ENCODE measurements around the gene RCBTB1.
"Not testable (repeated sequence)": the region's sequence is repeated elsewhere in the genome, so short reads cannot be mapped to it uniquely, and the experiment has no call there.

Gene RCBTB1

DNA sequence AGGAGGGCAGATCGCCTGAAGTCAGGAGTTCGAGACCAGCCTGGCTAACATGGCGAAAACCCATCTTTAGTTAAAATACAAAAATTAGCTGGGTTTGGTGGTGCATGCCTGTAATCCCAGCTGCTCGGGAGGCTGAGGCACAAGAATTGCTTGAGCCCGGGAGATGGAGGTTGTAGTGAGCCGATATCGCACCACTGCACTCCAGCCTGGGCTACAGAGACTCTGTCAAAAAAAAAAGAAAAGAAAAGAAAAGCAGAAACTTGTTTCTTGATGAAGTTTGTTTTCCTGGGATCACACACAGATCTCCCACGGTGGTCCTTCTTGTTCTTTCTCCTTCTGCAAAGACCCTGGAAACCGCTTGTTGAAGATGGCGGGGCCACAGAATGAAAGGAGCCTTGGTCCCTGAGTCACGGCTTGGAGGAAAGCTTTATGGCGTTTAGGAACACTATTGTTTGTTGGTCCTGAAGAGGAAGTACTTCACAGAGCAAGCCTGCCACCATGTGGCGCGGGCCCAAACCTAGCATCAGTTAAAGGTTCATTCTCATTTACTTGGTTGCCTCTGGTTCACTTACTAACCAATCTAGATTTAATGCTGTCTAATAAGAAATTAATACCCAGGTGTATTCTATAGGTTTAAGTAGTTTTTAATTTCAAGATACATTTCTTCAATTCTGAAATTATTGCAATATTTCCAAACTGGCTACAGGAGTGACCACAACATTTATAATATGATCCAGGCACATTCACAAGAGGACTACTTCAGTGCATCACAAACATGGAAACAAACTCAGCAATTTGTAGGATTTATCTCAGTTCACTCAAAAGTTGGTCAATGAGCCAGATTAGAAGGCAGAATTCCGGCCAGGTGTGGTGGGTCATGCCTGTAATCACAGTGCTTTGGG, 21.6 kb upstream of the RCBTB1 start:
- in situ Hi-C loops (cut with MboI; ENCODE audit: low sequenced_read_pairs) = no loop called here

DNA sequence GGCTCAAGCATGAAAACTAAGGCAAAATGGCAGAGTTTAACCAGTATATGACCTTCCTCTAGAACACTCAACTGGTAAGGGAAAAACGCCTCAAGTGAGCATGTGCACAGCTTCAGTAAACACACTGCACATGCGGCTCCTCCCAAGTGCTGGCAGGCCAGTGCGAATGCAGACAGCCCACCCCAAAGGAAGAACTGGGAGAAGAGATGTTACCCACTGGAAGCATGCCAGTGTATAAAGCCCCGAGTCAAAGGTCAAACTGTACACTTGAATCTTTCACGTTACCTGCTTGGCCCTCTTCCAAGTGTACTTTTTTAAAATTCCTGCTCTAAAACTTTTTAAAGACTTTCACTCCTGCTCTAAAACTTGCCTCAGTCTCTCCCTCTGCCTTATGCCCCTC, 19.2 kb upstream of the RCBTB1 start:
- in situ Hi-C loops (cut with MboI; ENCODE audit: low sequenced_read_pairs) = no loop called here

DNA sequence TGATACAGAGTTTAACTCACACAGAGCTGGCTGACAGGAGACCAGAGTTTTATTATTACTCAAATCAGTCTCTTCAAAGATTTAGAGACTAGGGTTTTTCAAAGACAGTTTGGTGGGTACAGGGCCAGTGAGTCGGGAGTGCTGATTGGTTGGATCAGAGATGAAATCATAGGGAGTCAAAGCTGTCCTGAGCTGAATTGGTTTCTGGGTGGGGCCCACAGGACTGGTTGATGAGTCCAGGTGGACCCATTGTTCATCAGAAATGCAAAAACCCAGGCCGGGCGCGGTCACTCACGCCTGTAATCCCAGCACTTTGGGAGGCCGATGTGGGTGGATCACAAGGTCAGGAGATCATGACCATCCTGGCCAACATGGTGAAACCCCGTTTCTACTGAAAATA, 17.3 kb upstream of the RCBTB1 start:
- in situ Hi-C loops (cut with MboI; ENCODE audit: low sequenced_read_pairs) = not testable (repeated sequence)

DNA sequence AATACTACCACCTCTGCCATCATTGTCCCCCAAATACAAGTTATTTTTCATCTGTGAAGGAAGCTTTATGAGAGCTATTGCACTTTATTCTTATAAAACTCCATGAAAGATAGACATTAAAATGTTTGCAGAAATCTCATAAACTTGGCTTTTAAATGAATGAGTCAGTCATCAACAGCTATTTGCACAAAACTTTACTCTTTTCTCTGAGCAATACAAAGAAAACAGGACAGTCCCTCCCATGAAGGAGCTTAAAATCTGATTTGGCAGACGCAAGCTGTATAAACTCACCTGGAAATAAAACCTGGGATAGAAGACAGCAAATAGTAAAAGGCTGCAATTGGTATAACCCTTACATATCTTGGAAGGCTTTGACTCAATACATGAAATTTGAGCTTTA, 16.6 kb upstream of the RCBTB1 start:
- in situ Hi-C loops (cut with MboI; ENCODE audit: low sequenced_read_pairs) = no loop called here

DNA sequence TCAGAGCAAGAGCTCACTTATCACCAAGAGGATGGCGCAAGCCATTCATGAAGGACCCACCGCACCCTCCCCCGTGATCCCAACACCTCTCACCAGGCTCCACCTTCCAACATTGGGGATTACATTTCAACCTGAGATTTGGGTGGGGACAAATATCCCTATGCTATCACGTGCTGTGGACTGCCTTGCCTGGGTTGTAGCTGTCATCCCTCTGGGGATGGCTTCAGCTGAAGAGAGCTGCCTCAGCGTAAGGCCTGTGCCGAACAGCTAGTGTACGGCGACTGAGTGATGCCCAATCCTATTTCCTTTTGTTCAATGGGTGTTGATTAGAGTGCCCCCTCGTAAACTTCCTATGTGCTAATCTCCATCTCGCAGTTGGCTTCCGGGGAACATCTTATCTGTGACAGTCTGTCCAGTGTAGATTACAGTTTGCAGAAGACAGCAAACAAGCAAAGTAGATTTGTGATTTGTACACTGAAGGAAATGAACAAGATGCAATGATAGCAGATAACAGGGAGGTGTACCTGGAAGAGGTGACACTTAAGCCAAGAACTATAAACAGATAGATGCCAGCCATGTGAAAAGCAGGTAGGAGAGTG, 11.8 kb upstream of the RCBTB1 start:
- in situ Hi-C loops (cut with MboI; ENCODE audit: low sequenced_read_pairs) = no loop called here

DNA sequence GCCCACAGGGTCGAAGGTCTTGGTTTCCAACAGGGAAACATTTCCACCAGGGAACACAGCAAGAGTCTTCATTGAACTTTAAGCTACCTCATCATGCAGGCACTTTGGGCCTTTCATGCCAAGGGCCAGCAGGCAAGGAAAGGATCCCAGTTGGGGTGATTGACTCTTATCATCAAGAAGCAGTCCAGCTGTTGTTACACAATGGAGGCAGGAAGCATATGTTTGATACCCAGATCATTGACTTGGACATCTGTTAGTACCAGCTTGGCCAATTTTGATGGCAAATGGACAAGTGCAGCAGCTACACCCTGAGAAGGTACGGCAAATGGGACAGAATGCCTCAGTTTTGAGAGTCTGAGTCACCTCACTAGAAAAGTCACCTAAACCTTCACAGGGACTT, 10.9 kb upstream of the RCBTB1 start:
- in situ Hi-C loops (cut with MboI; ENCODE audit: low sequenced_read_pairs) = no loop called here

DNA sequence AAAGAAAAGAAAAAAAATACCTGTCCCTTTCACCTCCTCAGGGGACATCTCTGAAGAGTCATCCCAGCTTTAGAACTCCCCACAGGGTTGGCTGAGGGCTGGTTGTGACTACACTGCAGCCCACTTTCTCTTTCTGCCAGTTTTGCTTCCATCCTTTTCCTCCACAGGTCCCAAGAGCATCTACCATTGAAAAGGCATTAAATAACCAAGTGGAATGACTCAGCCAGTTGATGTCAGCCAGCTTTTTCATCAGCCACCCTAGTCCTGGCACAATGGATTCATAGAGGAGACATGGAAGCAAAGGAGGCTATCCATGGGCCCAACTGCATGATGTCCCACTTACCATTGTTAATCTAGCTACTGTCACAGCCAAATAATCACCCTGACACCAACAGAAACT, 9.2 kb upstream of the RCBTB1 start:
- in situ Hi-C loops (cut with MboI; ENCODE audit: low sequenced_read_pairs) = no loop called here

DNA sequence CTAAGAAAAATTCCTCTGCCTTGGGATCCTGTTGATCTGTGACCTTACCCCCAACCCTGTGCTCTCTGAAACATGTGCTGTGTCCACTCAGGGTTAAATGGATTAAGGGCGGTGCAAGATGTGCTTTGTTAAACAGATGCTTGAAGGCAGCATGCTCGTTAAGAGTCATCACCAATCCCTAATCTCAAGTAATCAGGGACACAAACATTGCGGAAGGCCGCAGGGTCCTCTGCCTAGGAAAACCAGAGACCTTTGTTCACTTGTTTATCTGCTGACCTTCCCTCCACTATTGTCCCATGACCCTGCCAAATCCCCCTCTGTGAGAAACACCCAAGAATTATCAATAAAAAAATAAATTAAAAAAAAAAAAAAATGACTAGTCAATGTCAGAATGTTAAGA, 8.5 kb upstream of the RCBTB1 start:
- in situ Hi-C loops (cut with MboI; ENCODE audit: low sequenced_read_pairs) = not testable (repeated sequence)

DNA sequence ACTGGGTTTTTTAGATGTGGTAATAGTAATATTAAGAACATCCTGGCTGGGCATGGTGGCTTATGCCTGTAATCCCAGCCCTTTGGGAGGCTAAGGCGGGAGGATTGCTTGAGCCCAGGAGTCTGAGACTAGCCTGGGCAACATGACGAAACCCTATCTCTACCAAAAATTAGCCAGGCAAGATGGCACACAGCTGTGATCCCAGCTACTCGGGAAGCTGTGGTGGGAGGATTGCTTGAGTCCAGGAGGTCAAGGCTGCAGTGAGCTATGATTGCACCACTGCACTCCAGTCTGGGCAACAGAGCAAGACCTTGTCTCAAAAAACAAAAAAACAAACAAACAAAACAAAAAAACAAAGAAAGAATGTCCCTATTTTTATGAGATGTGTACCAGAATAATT, 5.4 kb upstream of the RCBTB1 start:
- in situ Hi-C loops (cut with MboI; ENCODE audit: low sequenced_read_pairs) = not testable (repeated sequence)

DNA sequence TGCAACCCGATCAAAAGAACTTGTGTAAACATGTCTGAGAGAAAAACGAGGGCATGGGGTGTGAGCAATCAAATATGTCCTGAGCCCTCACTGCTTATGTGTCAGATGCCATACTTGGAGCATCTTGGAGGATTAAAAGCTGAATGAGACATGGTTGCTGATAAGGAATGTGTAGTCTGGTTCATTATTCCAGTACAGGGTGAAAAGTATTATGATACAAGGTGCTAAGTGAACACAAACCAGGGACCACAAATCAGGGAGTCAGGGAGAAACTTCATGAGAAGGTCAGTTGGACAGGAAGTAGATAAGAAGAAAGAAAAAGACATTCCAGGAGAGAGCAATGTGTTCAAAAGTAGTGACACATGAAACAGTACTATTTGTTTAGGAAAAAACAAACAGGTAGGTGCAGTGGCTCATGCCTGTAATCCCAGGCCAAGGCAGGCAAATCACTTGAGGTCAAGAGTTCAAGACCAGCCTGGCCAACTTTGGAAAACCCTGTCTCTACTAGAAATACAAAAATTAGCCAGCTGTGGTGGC, 2.0 kb upstream of the RCBTB1 start:
- in situ Hi-C loops (cut with MboI; ENCODE audit: low sequenced_read_pairs) = no loop called here

DNA sequence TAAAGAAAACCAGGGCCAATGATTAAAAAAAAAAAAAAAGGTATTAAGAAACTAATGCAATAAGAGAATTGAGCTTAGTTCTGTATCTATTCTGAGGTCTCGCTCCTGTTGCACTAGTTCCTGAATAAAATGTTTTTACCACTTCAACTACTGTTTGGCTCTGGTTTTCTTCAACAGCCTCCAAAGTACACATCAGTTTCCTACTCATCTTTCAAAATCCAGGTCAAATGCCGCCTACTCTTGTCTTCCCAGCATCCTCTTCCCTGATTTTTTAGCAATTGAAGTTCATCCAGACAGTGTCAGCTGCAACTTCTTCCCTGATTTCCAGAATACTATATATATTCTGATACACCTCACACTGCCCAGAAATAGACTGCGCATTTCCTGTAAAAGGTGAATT, 1.4 kb upstream of the RCBTB1 start:
- in situ Hi-C loops (cut with MboI; ENCODE audit: low sequenced_read_pairs) = no loop called here

DNA sequence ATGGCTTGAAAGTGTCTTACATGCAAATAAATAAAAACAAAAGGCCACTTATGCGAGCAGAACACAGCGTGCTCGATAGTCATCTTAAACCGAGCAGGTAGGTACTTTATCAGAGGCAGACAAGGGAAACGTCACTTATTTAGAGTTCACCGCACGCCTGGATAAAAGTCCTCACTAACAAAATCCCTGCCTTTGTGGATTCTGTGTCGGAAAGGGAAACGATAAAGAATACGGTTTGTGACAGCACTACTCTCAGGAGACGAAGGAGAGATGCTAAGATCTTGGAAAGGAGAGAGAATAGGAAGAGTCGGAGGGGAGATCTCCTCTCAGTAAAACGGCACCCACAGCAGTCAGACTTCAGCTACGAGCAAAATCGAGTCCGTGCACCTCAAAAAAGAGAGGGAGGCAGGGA, 581 bp downstream of the RCBTB1 start:
- in situ Hi-C loops (cut with MboI; ENCODE audit: low sequenced_read_pairs) = no loop called here

DNA sequence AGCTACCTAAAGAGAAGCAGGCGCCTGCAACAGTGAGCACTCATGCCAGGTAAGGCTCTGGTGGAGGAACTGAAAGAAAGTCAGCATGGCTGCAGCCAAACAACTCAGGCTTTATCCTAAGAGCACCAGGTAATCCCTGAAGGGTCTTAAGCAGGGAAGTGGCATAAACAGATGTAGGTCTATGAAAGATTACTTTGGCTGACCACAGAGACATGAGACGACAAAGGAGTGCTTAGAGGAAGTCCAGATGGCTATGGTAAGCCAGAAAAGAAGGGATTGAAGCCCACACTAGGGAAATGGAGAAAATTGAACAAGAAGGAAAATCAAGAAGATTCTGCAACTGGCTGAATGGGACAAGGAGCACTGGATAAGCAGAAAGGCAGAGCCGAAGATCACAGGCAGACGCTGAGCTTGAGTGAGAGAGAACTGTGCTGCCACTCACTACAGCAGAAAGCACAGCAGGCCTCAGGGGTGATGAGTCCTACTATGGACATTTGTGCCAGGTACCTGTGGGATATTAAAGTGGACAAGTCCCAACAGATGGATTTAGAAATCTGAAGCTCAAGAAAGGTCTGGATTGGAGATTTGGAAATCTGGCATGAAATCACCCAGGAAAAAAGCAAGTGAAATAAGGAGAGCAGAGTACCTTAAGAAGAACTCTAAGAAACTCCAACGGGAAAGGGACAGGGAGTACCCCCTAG, 4.2 kb downstream of the RCBTB1 start:
- in situ Hi-C loops (cut with MboI; ENCODE audit: low sequenced_read_pairs) = no loop called here

DNA sequence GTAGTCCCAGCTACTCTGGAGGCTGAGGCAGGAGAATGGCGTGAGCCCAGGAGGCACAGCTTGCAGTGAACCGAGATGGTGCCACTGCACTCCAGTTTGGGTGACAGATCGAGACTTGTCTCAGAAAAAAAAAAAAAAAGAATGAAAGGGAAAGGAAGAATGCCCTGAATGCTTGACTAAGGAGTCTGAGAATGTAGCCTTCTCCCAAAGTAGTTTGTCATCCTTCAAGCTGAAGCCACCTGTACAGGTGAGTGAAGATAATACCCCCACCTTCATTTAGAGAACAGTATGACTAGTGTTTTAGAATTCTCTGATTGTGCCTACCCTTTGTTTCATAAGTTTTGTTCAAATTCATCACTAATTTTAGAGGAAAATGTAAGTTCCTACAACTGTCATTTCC, 5.9 kb downstream of the RCBTB1 start:
- in situ Hi-C loops (cut with MboI; ENCODE audit: low sequenced_read_pairs) = no loop called here

DNA sequence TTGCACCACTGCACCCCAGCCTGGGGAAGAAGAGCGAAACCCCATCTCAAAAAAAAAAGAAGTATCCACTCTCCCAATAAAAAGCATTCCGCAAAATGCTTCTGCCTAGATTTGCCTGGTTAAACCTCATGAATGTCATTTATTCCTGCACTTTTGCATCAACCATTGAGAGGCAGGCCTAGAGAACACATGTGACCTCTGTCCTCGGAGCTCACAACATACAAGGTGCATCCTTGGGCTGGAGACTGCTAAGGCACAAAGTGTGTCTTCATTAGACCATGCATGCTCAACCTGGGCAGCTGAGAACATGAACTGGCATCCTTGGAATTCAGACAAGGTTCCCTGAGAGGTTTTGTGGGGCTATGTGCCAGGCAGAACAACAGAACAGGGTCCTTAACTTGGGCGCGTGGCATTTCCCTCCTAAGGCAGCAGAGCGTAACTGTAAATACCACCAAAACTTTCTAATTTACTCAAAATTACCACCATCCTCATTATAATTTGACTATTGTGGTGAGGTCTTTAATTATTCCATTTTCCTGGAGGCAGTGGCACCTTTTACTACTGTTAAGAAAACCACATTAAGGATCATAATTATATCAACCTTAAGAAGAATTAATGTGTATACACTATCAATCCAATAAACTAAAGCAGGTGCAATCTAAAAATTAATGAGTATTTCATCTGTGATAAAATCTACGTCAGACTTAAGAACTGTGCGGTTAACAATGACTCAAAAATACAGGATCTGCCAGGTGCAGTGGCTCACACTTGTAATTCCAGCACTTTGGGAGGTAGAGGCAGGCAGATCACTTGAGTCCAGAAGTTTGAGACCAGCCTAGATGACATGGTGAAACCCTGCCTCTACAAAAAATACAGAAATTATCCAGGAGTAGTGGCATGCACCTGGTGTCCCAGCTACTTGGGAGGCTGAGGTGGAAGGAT, 13.8 kb downstream of the RCBTB1 start:
- in situ Hi-C loops (cut with MboI; ENCODE audit: low sequenced_read_pairs) = no loop called here

DNA sequence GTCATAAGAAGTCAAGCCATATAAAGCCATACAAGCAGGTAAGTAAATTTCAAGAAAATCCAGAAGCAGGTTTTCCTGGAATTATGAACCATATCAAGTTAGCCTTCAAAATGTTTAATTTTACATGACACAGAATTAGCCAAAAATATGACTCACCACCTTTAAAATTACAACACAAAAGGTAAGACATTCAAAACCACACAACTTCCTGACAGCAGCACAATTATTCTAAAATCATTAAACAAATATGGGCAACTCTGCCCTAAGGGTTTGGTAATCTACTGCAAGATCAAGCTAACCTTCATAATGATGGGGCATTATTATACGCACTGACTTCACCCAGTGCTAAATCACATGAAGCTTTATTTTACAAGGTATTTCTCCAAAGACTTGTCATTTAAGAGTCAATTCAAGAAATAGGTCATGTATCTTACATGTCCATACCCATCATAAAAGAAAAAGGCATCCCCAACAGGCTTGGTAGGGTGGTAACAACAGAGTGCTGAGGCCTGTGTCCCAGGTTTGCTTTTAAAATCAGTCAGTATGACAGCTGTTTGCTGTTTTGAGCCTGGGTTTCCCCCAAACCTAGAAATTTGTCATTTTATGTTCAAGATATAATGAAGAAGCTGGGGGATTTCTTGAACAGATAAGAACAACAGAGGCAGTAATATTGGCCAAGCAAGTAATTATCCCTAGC, 15.2 kb downstream of the RCBTB1 start:
- in situ Hi-C loops (cut with MboI; ENCODE audit: low sequenced_read_pairs) = no loop called here

DNA sequence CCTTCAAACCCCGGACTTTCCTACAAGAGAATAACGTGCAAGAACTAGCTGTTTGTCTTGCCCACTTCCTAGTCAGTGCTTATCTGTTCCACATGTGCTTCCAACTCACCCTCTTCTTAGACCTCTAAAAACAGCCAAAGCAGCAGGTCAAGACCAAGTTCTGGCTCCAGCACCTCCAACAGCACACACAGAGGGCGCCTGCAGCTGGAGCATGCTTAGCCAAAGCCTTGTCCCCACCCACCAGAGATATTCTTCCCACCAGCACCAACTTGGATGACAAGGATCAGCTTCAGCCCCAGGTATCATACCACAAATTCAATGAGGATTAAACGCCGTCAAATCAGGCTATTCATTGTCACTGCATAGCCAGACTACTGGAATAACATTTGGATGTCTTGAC, 17.9 kb downstream of the RCBTB1 start:
- in situ Hi-C loops (cut with MboI; ENCODE audit: low sequenced_read_pairs) = no loop called here

DNA sequence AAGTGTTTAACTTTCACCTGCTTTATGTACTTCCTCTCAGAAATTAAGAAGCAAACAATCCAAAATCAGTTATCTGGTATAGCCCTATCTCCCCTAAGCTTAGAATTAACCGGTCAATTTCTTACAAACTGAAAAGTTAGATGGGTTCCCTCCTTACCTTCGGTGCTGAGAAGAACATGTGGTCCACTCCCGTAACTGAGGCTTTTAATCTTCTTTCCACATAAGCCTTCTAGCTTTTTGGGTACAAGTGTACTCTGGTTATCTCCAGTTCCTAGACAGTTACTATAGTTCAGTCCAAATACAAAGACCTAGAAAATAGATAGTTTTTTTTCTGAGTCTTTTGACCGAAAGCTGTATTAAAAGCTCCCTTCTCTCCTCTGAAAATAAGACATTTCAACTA, 18.9 kb downstream of the RCBTB1 start:
- in situ Hi-C loops (cut with MboI; ENCODE audit: low sequenced_read_pairs) = no loop called here

DNA sequence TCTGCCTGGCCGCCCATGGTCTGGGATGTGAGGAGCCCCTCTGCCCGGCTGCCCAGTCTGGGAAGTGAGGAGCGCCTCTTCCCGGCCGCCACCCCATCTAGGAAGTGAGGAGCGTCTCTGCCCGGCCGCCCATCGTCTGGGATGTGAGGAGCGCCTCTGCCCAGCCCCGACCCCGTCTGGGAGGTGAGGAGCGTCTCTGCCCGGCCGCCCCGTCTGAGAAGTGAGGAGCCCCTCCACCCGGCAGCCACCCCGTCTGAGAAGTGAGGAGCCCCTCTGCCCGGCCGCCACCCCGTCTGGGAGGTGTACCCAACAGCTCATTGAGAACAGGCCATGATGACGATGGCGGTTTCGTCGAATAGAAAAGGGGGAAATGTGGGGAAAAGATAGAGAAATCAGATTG, 19.9 kb downstream of the RCBTB1 start:
- in situ Hi-C loops (cut with MboI; ENCODE audit: low sequenced_read_pairs) = not testable (repeated sequence)

DNA sequence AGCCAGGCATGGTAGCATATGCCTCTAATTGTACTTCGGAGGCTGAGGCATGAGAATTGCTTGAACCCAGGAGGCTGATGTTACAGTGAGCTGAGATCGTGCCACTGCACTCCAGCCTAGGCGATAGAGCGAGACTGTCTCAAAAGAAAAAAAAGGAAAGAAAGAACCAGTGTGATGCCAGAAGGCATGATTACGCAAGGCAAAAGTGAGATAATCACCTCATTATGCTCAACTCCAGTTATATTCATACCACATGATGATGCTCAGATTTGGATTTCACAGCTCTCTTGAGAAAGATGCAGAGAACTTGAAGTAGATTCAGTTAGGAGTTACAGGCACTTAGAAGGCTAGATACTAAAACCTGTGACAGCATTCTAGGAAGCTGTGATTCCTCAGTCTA, 21.8 kb downstream of the RCBTB1 start:
- in situ Hi-C loops (cut with MboI; ENCODE audit: low sequenced_read_pairs) = no loop called here

All from HL-60/S4 treated with retinoic acid at 250 ng/mL for 4 days and 3 days (cell line).